H1 (cell line): ENCODE results near the gene SEC61G. TPM values are rescaled to one million over a fixed set of nuclear protein-coding genes. Genes with fewer than 3 reads are reported as not detected.

Source experiments
- CTCF ChIA-PET: fragments of 300-600 bp; sonication (Branson Sonifier 250); formaldehyde crosslinking; loops from one replicate; lab custom pipeline; 2021; ENCODE audit not compliant: partially characterized antibody; lab: Charles Lee
- POLR2A ChIA-PET: fragments of 300-600 bp; sonication (Branson Sonifier 250); formaldehyde crosslinking; loops from one replicate; lab custom pipeline; 2021; ENCODE audit warnings: inconsistent platforms; ENCODE audit not compliant: partially characterized antibody; lab: Charles Lee
- DNase-seq, 2 experiments: peaks; one replicate each; pipeline versions ENCODE4 v3.0.0 to v3.0.0-alpha.2; 2010 to 2022; ENCODE audit warnings: low spot score in 2 of 2, low read depth in 1 of 2, mixed read lengths in 1 of 2
- FAIRE-seq: peaks from 2 replicates; lab custom pipeline; 2011; peaks lifted over from hg19 to GRCh38; lab: Jason Lieb, UNC
- H2AFZ ChIP-seq: 2 replicates; pipeline ENCODE4 v1.8.1; 2012; ENCODE audit warnings: low read length, inconsistent platforms
- H2AK5ac ChIP-seq: 2 replicates; pipeline ENCODE4 v1.6.1; 2013; ENCODE audit warnings: low read depth, low read length
- H2BK120ac ChIP-seq: replicated peaks from 2 replicates; pipeline ENCODE3; 2013; ENCODE audit warnings: low read depth, low read length, inconsistent platforms
- H2BK12ac ChIP-seq: 2 replicates; pipeline ENCODE4 v1.6.1; 2013; ENCODE audit warnings: low read depth, low read length
- H2BK15ac ChIP-seq: 2 replicates; pipeline ENCODE4 v1.6.1; 2013; ENCODE audit warnings: low read length
- H2BK20ac ChIP-seq: 2 replicates; pipeline ENCODE4 v1.6.1; 2013; ENCODE audit warnings: low read length
- H2BK5ac ChIP-seq: 2 replicates; pipeline ENCODE4 v1.6.1; 2013; ENCODE audit warnings: low read depth, low read length
- H3K14ac ChIP-seq: 2 replicates; pipeline ENCODE4 v1.6.1; 2013; ENCODE audit warnings: inconsistent platforms; ENCODE audit not compliant: insufficient read length
- H3K18ac ChIP-seq: 2 replicates; pipeline ENCODE4 v1.6.1; 2013; ENCODE audit warnings: low read length; ENCODE audit errors: extremely low read depth
- H3K23ac ChIP-seq: 2 replicates; pipeline ENCODE4 v1.6.1; 2013; ENCODE audit warnings: inconsistent platforms; ENCODE audit not compliant: insufficient read length
- H3K23me2 ChIP-seq: 2 replicates; pipeline ENCODE4 v1.6.1; 2013; ENCODE audit warnings: low read depth, low read length
- H3K27ac ChIP-seq: 2 replicates; pipeline ENCODE4 v1.6.1; 2011; ENCODE audit warnings: low read depth, low read length, inconsistent platforms
- H3K27me3 ChIP-seq, 4 experiments: replicated peaks in 1 of 4; 1 replicate in 1 of 4; 2 replicates in 3 of 4; pipeline versions ENCODE4 v1.6.1 to v1.8.1; 2011 to 2013; ENCODE audit warnings: low read length in 3 of 4, mild to moderate bottlenecking in 3 of 4, inconsistent platforms in 2 of 4, mixed read lengths in 2 of 4, moderate library complexity in 1 of 4; ENCODE audit not compliant: control insufficient read depth in 3 of 4, insufficient read depth in 3 of 4; ENCODE audit errors: extremely low read depth in 1 of 4
- H3K36me3 ChIP-seq, 4 experiments: 2 replicates each; pipeline versions ENCODE4 v1.6.1 to v1.8.1; 2011 to 2013; ENCODE audit warnings: mild to moderate bottlenecking in 4 of 4, low read length in 3 of 4, moderate library complexity in 2 of 4, control low read depth in 1 of 4, inconsistent platforms in 1 of 4; ENCODE audit not compliant: insufficient read depth in 4 of 4, control insufficient read depth in 2 of 4
- H3K4ac ChIP-seq: replicated peaks from 2 replicates; pipeline ENCODE3; 2013; ENCODE audit warnings: low read length, low read depth, mixed read lengths, inconsistent platforms; ENCODE audit not compliant: insufficient read length
- H3K4me1 ChIP-seq, 4 experiments: replicated peaks in 1 of 4; 1 replicate in 1 of 4; 2 replicates in 3 of 4; pipeline versions ENCODE4 v1.6.1 to v1.8.1; 2011 to 2013; ENCODE audit warnings: low read length in 3 of 4, inconsistent platforms in 2 of 4, mixed read lengths in 1 of 4; ENCODE audit not compliant: insufficient read depth in 4 of 4, control insufficient read depth in 3 of 4
- H3K4me2 ChIP-seq, 2 experiments: 2 replicates each; pipeline versions ENCODE4 v1.6.1 to v1.8.1; 2011 to 2013; ENCODE audit warnings: low read depth in 2 of 2, low read length in 2 of 2, control low read depth in 1 of 2, inconsistent platforms in 1 of 2, mild to moderate bottlenecking in 1 of 2; ENCODE audit not compliant: insufficient read depth in 1 of 2
- H3K4me3 ChIP-seq, 4 experiments: fragments of 200-600, 300-600 bp in 1 of 4; sonication (generic), shearing (Covaris generic), sonication (Bioruptor Twin) in 1 of 4; 2 replicates each; pipeline versions ENCODE4 v1.5.1 to v1.8.1; 2011 to 2016; ENCODE audit warnings: low read length in 4 of 4, low read depth in 3 of 4, control low read depth in 2 of 4, inconsistent platforms in 2 of 4, mild to moderate bottlenecking in 2 of 4, mixed read lengths in 1 of 4, moderate library complexity in 1 of 4; ENCODE audit not compliant: insufficient read depth in 2 of 4; ENCODE audit errors: extremely low read depth in 1 of 4
- H3K56ac ChIP-seq: replicated peaks from 2 replicates; pipeline ENCODE3; 2013; ENCODE audit warnings: low read depth, mild to moderate bottlenecking, mixed read lengths, low read length, inconsistent platforms; ENCODE audit not compliant: insufficient read length
- H3K79me1 ChIP-seq: 2 replicates; pipeline ENCODE4 v1.6.1; 2013; ENCODE audit warnings: low read depth, low read length, control low read depth
- H3K79me2 ChIP-seq, 2 experiments: 2 replicates each; pipeline versions ENCODE4 v1.6.1 to v1.8.1; 2012 to 2013; ENCODE audit warnings: low read length in 2 of 2, mild to moderate bottlenecking in 2 of 2, inconsistent platforms in 1 of 2; ENCODE audit not compliant: insufficient read depth in 2 of 2, control insufficient read depth in 1 of 2
- H3K9ac ChIP-seq, 4 experiments: replicated peaks in 1 of 4; 1 replicate in 1 of 4; 2 replicates in 3 of 4; pipeline versions ENCODE4 v1.6.1 to v1.8.1; 2011 to 2013; ENCODE audit warnings: low read depth in 3 of 4, low read length in 3 of 4, control low read depth in 2 of 4, mild to moderate bottlenecking in 2 of 4, moderate library complexity in 2 of 4, inconsistent platforms in 1 of 4; ENCODE audit errors: extremely low read depth in 1 of 4
- H3K9me3 ChIP-seq, 2 experiments: 2 replicates each; pipeline versions ENCODE4 v1.6.1 to v1.8.1; 2012 to 2013; ENCODE audit warnings: mild to moderate bottlenecking in 2 of 2, moderate library complexity in 2 of 2, control low read depth in 1 of 2, inconsistent platforms in 1 of 2, low read depth in 1 of 2, low read length in 1 of 2, mixed read lengths in 1 of 2; ENCODE audit not compliant: insufficient read depth in 2 of 2
- H4K20me1 ChIP-seq, 2 experiments: replicated peaks in 1 of 2; 2 replicates each; pipeline versions ENCODE3 to v1.8.1; 2011 to 2013; ENCODE audit warnings: inconsistent platforms in 2 of 2, low read length in 2 of 2, mild to moderate bottlenecking in 1 of 2; ENCODE audit not compliant: insufficient read depth in 2 of 2, control insufficient read depth in 1 of 2
- H4K5ac ChIP-seq: 2 replicates; pipeline ENCODE4 v1.6.1; 2013; ENCODE audit warnings: low read length, low read depth, mixed read lengths, inconsistent platforms; ENCODE audit not compliant: insufficient read length
- H4K8ac ChIP-seq: 2 replicates; pipeline ENCODE4 v1.8.0; 2013; ENCODE audit warnings: mild to moderate bottlenecking, moderate library complexity, low read length, inconsistent platforms; ENCODE audit not compliant: insufficient read depth; ENCODE audit errors: extremely low read depth
- H4K91ac ChIP-seq: replicated peaks from 2 replicates; pipeline ENCODE3; 2013; ENCODE audit warnings: low read length, mixed read lengths, inconsistent platforms; ENCODE audit not compliant: insufficient read length
- BCL11A ChIP-seq, 2 experiments: IDR thresholded peaks; one replicate each; pipeline ENCODE4 v1.6.1; 2011; ENCODE audit warnings: low read depth in 2 of 2, low read length in 2 of 2, mild to moderate bottlenecking in 2 of 2
- CBX5 ChIP-seq: fragments of 300-800, 300-1000 bp; sonication (generic); IDR thresholded peaks from 2 replicates; pipeline ENCODE4 v1.7.1; 2016; ENCODE audit warnings: antibody characterized with exemption, low read length, low read depth
- CEBPB ChIP-seq: IDR thresholded peaks from 2 replicates; pipeline ENCODE4 v1.6.1; 2012; ENCODE audit warnings: low read depth, low read length
- CHD1 ChIP-seq: IDR thresholded peaks from 2 replicates; pipeline ENCODE4 v1.6.1; 2012; ENCODE audit warnings: low read depth, low read length, improper control_type of control experiment
- EP300 ChIP-seq, 2 experiments: IDR thresholded peaks; 1 replicate in 1 of 2; 2 replicates in 1 of 2; pipeline ENCODE4 v1.6.1; 2011 to 2012; ENCODE audit warnings: low read depth in 2 of 2, low read length in 2 of 2, mild to moderate bottlenecking in 2 of 2, borderline replicate concordance in 1 of 2, inconsistent platforms in 1 of 2, moderate library complexity in 1 of 2
- GABPA ChIP-seq: IDR thresholded peaks from 2 replicates; pipeline ENCODE4 v1.6.1; 2011; ENCODE audit warnings: mild to moderate bottlenecking, low read length, moderate library complexity, borderline replicate concordance; ENCODE audit not compliant: insufficient read depth
- HDAC6 ChIP-seq: IDR thresholded peaks from one replicate; pipeline ENCODE4 v1.7.1; 2012; ENCODE audit warnings: low read depth, mild to moderate bottlenecking, inconsistent platforms, low read length, moderate library complexity
- KDM4A ChIP-seq: IDR thresholded peaks from one replicate; pipeline ENCODE4 v1.7.1; 2012; ENCODE audit warnings: low read depth, mild to moderate bottlenecking, moderate library complexity, low read length, inconsistent platforms; ENCODE audit not compliant: severe bottlenecking
- MAFK ChIP-seq: IDR thresholded peaks from 2 replicates; pipeline ENCODE4 v1.6.1; 2012; ENCODE audit warnings: low read depth, mild to moderate bottlenecking, improper control_type of control experiment, low read length
- NRF1 ChIP-seq: IDR thresholded peaks from 2 replicates; pipeline ENCODE4 v1.6.1; 2011; ENCODE audit warnings: mild to moderate bottlenecking, low read depth, low read length, improper control_type of control experiment
- SIN3A ChIP-seq, 2 experiments: IDR thresholded peaks in 1 of 2; conservative IDR thresholded peaks in 1 of 2; 2 replicates each; pipeline ENCODE4 v1.6.1; 2011 to 2012; ENCODE audit warnings: low read length in 2 of 2, improper control_type of control experiment in 1 of 2, low read depth in 1 of 2, mild to moderate bottlenecking in 1 of 2
- SRF ChIP-seq: IDR thresholded peaks from 2 replicates; pipeline ENCODE4 v1.6.1; 2011; ENCODE audit warnings: mild to moderate bottlenecking, low read depth, low read length, moderate library complexity
- WGBS, 2 experiments: shearing (Covaris generic) in 1 of 2; methylation state at CpG; one replicate each; pipeline versions ENCODE4 v1.1.6 to v1.1.7; 2013 to 2015; ENCODE audit warnings: low lambda C conversion rate in 2 of 2, mixed read lengths in 2 of 2, inconsistent platforms in 1 of 2, low coverage in 1 of 2, missing lambda C conversion rate in 1 of 2; ENCODE audit not compliant: insufficient replicate concordance in 2 of 2, insufficient coverage in 1 of 2, insufficient read length in 1 of 2; ENCODE audit errors: extremely low coverage in 1 of 2, missing lambda C conversion rate in 1 of 2; 5-methylcytosine and 5-hydroxymethylcytosine counted together
- polyA plus RNA-seq, 7 experiments: library from polyadenylated mRNA; depleted of rRNA in 3 of 7; stranded (reverse) in 5 of 7; unstranded in 2 of 7; fragments of >200 nt in 5 of 7; fragments of 200-250 nt in 2 of 7; gene quantifications; 1 replicate in 5 of 7; 2 replicates in 1 of 7; 4 replicates in 1 of 7; pipeline versions ENCODE4 v1.2.1 to v1.2.3, GENCODE V29; 2011 to 2013; ENCODE audit warnings: missing spikeins in 2 of 7, mixed read lengths in 2 of 7
- total RNA-seq: library from RNA; stranded (reverse); fragmentation: NEBNext Ultra II Directional; extraction: Animal tissue kit (Norgen Biotek cat#: 25700); gene quantifications from 2 replicates; pipeline ENCODE4 v1.2.1, GENCODE V29; 2021

Gene SEC61G
- total and polyA plus RNA-seq, 2 of the 8 experiments (the other 6 are each of a cell fraction or from before 2014, with no cell fraction given), result 142 to 274 TPM

DNA sequence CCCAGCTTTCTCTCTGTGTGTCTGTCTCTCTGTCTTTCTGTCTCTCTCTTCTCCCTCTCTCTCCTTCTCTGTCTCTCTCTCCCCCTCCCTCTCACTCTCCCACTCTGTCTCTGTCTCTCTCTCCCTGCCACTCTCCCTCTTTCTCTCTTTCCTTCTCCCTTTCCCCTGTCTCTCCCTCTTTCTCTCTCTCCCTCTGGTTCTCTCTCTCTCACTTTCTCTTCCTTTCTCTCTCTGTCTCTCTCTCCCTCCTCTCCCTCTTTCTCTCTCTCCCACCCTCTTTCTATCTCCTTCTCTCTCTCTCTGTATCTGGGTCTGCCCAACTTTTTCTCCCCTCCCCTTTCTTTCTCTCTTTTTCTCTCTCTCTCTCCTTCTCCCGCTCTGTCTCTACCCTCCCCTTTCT is 36.5 kb downstream of the SEC61G start:
- Histone ChIP-seq H4K20me1 (no peaks in the 10 kb centered on the region), H3K23me2 (no peaks in the 10 kb centered on the region; the same call in 1 of the 2 replicates), H3K9me3 (peaks cover 2 to 3% of the 10 kb centered on the region in 2 experiments; a peak in 1 of 4 replicates), H3K4me1 (no peaks in the 10 kb centered on the region), H3K36me3 (no peaks in the 10 kb centered on the region), H2BK5ac (no peak overlapping the region), H2AFZ (peak overlapping the region; percentile 92), H2BK12ac (no peak overlapping the region), H3K56ac (no peak overlapping the region), H4K5ac (no peak overlapping the region), H3K27me3 (no peaks in the 10 kb centered on the region), H3K79me1 (no peaks in the 10 kb centered on the region; the same call in 1 of the 2 replicates), H3K18ac (no peak overlapping the region), H3K14ac (no peak overlapping the region), H4K91ac (no peak overlapping the region), H3K4me2 (no peak overlapping the region), H3K23ac (no peak overlapping the region), H3K4me3 (no peak overlapping the region), H2BK20ac (no peak overlapping the region), H2AK5ac (no peak overlapping the region), H3K4ac (no peak overlapping the region), H2BK120ac (no peak overlapping the region), H3K27ac (no peak overlapping the region), H2BK15ac (no peak overlapping the region), H4K8ac (no peak overlapping the region), H3K79me2 (no peaks in the 10 kb centered on the region), H3K9ac (no peak overlapping the region)
- CTCF ChIA-PET, result no interaction called here
- POLR2A ChIA-PET, result no interaction called here
- DNase-seq (no peak), FAIRE-seq (no peak)
- 100% methylated on average over 1 of the region's 1 CpG; no CpG with 5 or more reads in 1 of the 2 experiments for WGBS, 2 experiments
- TF ChIP-seq SIN3A (conservative IDR thresholded peaks at IDR 0.05 in 1 of 2, IDR thresholded peaks at IDR 0.05 in 1 of 2; ENCODE audit: low read depth in 1 of 2, low read length in 2 of 2), result no peak
- no peak for TF ChIP-seq KDM4A
- no peak for TF ChIP-seq HDAC6
- TF ChIP-seq CBX5, result no peak
- TF ChIP-seq SRF, result no peak
- no peak for TF ChIP-seq BCL11A (IDR thresholded peaks at IDR 0.05; ENCODE audit: low read depth in 2 of 2, low read length in 2 of 2)
- TF ChIP-seq MAFK, result no peak
- TF ChIP-seq CHD1, result no peak
- no peak for TF ChIP-seq GABPA
- no peak for TF ChIP-seq CEBPB
- no peak for TF ChIP-seq EP300 (IDR thresholded peaks at IDR 0.05; ENCODE audit: borderline replicate concordance in 1 of 2, low read depth in 2 of 2, low read length in 2 of 2)
- TF ChIP-seq NRF1, result no peak
